Keratinocyte (primary cell): ENCODE data around the gene HNF4A. TPM values are rescaled to one million over a fixed set of nuclear protein-coding genes. Genes with fewer than 3 reads are reported as not detected.

Experiments
- DNase-seq: peaks from one replicate; pipeline ENCODE4 v3.0.0-alpha.2; 2011; ENCODE audit warnings: low read depth, missing footprints, low spot score
- FAIRE-seq: peaks from 2 replicates; lab custom pipeline; 2011; peaks lifted over from hg19 to GRCh38; lab: Jason Lieb, UNC
- H2AFZ ChIP-seq: 2 replicates; pipeline ENCODE4 v1.6.0; 2012; ENCODE audit warnings: low read length, control low read depth, inconsistent platforms; ENCODE audit not compliant: control insufficient read depth
- H3K27ac ChIP-seq: 2 replicates; pipeline ENCODE4 v1.5.1; 2011; ENCODE audit warnings: low read length; ENCODE audit not compliant: control insufficient read depth, insufficient read depth
- H3K27me3 ChIP-seq: 3 replicates; pipeline ENCODE4 v1.6.0; 2011; ENCODE audit warnings: low read length; ENCODE audit not compliant: control insufficient read depth, insufficient read depth; ENCODE audit errors: extremely low read depth
- H3K36me3 ChIP-seq, 2 experiments: 2 replicates in 1 of 2; 3 replicates in 1 of 2; pipeline ENCODE4 v1.5.1; 2011; ENCODE audit warnings: low read length in 2 of 2, mild to moderate bottlenecking in 1 of 2; ENCODE audit not compliant: control insufficient read depth in 2 of 2, insufficient read depth in 2 of 2; ENCODE audit errors: extremely low read depth in 1 of 2
- H3K4me1 ChIP-seq: 3 replicates; pipeline ENCODE4 v1.5.1; 2011; ENCODE audit warnings: low read length; ENCODE audit not compliant: control insufficient read depth, insufficient read depth; ENCODE audit errors: extremely low read depth
- H3K4me2 ChIP-seq: 3 replicates; pipeline ENCODE4 v1.6.0; 2011; ENCODE audit warnings: low read depth, low read length; ENCODE audit not compliant: control insufficient read depth, insufficient read depth; ENCODE audit errors: extremely low read depth
- H3K4me3 ChIP-seq, 3 experiments: fragments of 200-600 bp in 1 of 3; sonication (generic) in 1 of 3; 2 replicates in 2 of 3; 3 replicates in 1 of 3; pipeline ENCODE4 v1.5.1; 2011 to 2016; ENCODE audit warnings: low read length in 3 of 3, mild to moderate bottlenecking in 3 of 3, control low read depth in 2 of 3, inconsistent platforms in 1 of 3, low read depth in 1 of 3, mixed read lengths in 1 of 3, mixed run types in 1 of 3, moderate library complexity in 1 of 3; ENCODE audit not compliant: control insufficient read depth in 2 of 3, insufficient read depth in 2 of 3; ENCODE audit errors: extremely low read depth in 1 of 3
- H3K79me2 ChIP-seq: 2 replicates; pipeline ENCODE4 v1.6.0; 2012; ENCODE audit warnings: low read length; ENCODE audit not compliant: control insufficient read depth, insufficient read depth
- H3K9ac ChIP-seq: 3 replicates; pipeline ENCODE4 v1.6.0; 2011; ENCODE audit warnings: low read length; ENCODE audit not compliant: control insufficient read depth, insufficient read depth; ENCODE audit errors: extremely low read depth
- H3K9me1 ChIP-seq: 3 replicates; pipeline ENCODE4 v1.6.0; 2011; ENCODE audit warnings: low read length; ENCODE audit not compliant: control insufficient read depth, insufficient read depth; ENCODE audit errors: extremely low read depth
- H3K9me3 ChIP-seq: 2 replicates; pipeline ENCODE4 v1.5.1; 2012; ENCODE audit warnings: low read depth, low read length; ENCODE audit not compliant: control insufficient read depth
- H4K20me1 ChIP-seq: 3 replicates; pipeline ENCODE4 v1.6.0; 2011; ENCODE audit warnings: low read length; ENCODE audit not compliant: control insufficient read depth, insufficient read depth; ENCODE audit errors: extremely low read depth
- CTCF ChIP-seq, 3 experiments: IDR thresholded peaks in 1 of 3; conservative IDR thresholded peaks in 1 of 3; optimal IDR thresholded peaks in 1 of 3; 2 replicates in 2 of 3; 3 replicates in 1 of 3; pipeline versions ENCODE3 to v1.5.1; 2011; ENCODE audit warnings: low read length in 3 of 3, mild to moderate bottlenecking in 3 of 3, moderate library complexity in 2 of 3, control low read depth in 1 of 3, inconsistent platforms in 1 of 3; ENCODE audit not compliant: insufficient read depth in 2 of 3; ENCODE audit errors: extremely low read depth in 1 of 3
- EZH2 ChIP-seq: IDR thresholded peaks from one replicate; pipeline ENCODE4 v1.6.1; 2012; ENCODE audit warnings: inconsistent platforms, mild to moderate bottlenecking, low read length, moderate library complexity
- dilution Hi-C: fragments of 300-500 bp; cut with MboI; formaldehyde crosslinking; loops from one replicate; pipeline ENCODE4 v1.7.0; 2020; ENCODE audit warnings: low sequenced_read_pairs; ENCODE audit not compliant: extremely low pct_ligation_motif_present
- polyA plus RNA-seq, 5 experiments: library from polyadenylated mRNA; depleted of rRNA in 3 of 5; stranded (reverse) in 3 of 5; stranded (forward) in 1 of 5; unstranded in 1 of 5; fragments of >200 nt; gene quantifications; 1 replicate in 1 of 5; 2 replicates in 3 of 5; 3 replicates in 1 of 5; pipeline versions ENCODE4 v1.2.1 to v1.2.3, GENCODE V29; 2011 to 2012; ENCODE audit warnings: missing spikeins in 2 of 5, low read depth in 1 of 5, low replicate concordance in 1 of 5

The HNF4A gene
- polyA plus RNA-seq, 1 donor (not counting 4 experiments of a cell fraction or from before 2014, with no cell fraction given): not detected

GRCh38 chr20:44364068-44364467 is 8.6 kb downstream of the HNF4A start:
- TF ChIP-seq CTCF (optimal IDR thresholded peaks at IDR 0.05 in 1 of 3, IDR thresholded peaks at IDR 0.05 in 1 of 3, conservative IDR thresholded peaks at IDR 0.05 in 1 of 3; ENCODE audit: extremely low read depth in 1 of 3, insufficient read depth in 2 of 3, low read length in 3 of 3) (no peak), EZH2 (no peak)
- FAIRE-seq: no peak
- Histone ChIP-seq H3K79me2 (no peaks in the 10 kb centered on the region), H3K4me1 (no peaks in the 10 kb centered on the region), H3K9me3 (no peaks in the 10 kb centered on the region), H3K27me3 (peaks cover 3% of the 10 kb centered on the region), H3K4me2 (no peak overlapping the region), H2AFZ (no peak overlapping the region), H3K9me1 (no peaks in the 10 kb centered on the region), H3K9ac (no peak overlapping the region), H3K4me3 (no peak overlapping the region), H4K20me1 (no peaks in the 10 kb centered on the region), H3K27ac (no peak overlapping the region), H3K36me3 (no peaks in the 10 kb centered on the region)
- DNase-seq: no peak
- dilution Hi-C loops: no loop called here

- H3K9me1 ChIP-seq: no peaks in the 10 kb centered on the region
- no peak overlapping the region for H3K4me3 ChIP-seq
- no peaks in the 10 kb centered on the region for H3K9me3 ChIP-seq
- H2AFZ ChIP-seq: no peak overlapping the region
- no peaks in the 10 kb centered on the region for H3K79me2 ChIP-seq
- H3K27ac ChIP-seq: no peak overlapping the region
- TF ChIP-seq CTCF (optimal IDR thresholded peaks at IDR 0.05 in 1 of 3, IDR thresholded peaks at IDR 0.05 in 1 of 3, conservative IDR thresholded peaks at IDR 0.05 in 1 of 3; ENCODE audit: extremely low read depth in 1 of 3, insufficient read depth in 2 of 3, low read length in 3 of 3): no peak
- no peak for TF ChIP-seq EZH2
- H3K9ac ChIP-seq: no peak overlapping the region
- no peak overlapping the region for H3K4me2 ChIP-seq
- no peaks in the 10 kb centered on the region for H3K27me3 ChIP-seq
- dilution Hi-C loops: no loop called here
- DNase-seq (no peak), FAIRE-seq (no peak)
- no peaks in the 10 kb centered on the region for H3K36me3 ChIP-seq
- no peaks in the 10 kb centered on the region for H4K20me1 ChIP-seq
- no peaks in the 10 kb centered on the region for H3K4me1 ChIP-seq
Observed at GRCh38 chr20:44364780-44365179, 9.3 kb downstream of the HNF4A start.
